BE2C (cell line): ENCODE measurements around the gene SUN5.
"Not testable (repeated sequence)": the region's sequence is repeated elsewhere in the genome, so short reads cannot be mapped to it uniquely, and the experiment has no call there.

Source experiments
- DNase-seq: peaks from one replicate; pipeline ENCODE4 v3.0.0-alpha.2; 2020
- H3K27me3 ChIP-seq: fragments of 250-450 bp; sonication (Bioruptor Pico); 2 replicates; pipeline ENCODE4 v1.5.1; 2020; ENCODE audit warnings: mild to moderate bottlenecking
- H3K36me3 ChIP-seq: fragments of 250-450 bp; sonication (Bioruptor Pico); 2 replicates; pipeline ENCODE4 v1.5.1; 2020; ENCODE audit warnings: mild to moderate bottlenecking
- H3K4me1 ChIP-seq: fragments of 250-450 bp; sonication (Bioruptor Pico); 2 replicates; pipeline ENCODE4 v1.5.1; 2020
- H3K4me3 ChIP-seq: 2 replicates; pipeline ENCODE4 v1.5.1; 2011; ENCODE audit warnings: low read depth, low read length
- H3K9me3 ChIP-seq: fragments of 250-450 bp; sonication (Bioruptor Pico); 2 replicates; pipeline ENCODE4 v1.5.1; 2020
- TF ChIP-seq, protein P1 (sequence below): IDR thresholded peaks from 2 replicates; pipeline ENCODE4 v1.5.1; 2012; ENCODE audit warnings: mild to moderate bottlenecking, low read depth, low read length

The SUN5 gene

GRCh38 chr20:32963176-32963575 lies 41.1 kb downstream of the SUN5 start:
- no peak overlapping the region for H3K4me3 ChIP-seq
- no peak for DNase-seq
- no peaks in the 10 kb centered on the region for H3K36me3 ChIP-seq
- TF ChIP-seq, protein P1, sequence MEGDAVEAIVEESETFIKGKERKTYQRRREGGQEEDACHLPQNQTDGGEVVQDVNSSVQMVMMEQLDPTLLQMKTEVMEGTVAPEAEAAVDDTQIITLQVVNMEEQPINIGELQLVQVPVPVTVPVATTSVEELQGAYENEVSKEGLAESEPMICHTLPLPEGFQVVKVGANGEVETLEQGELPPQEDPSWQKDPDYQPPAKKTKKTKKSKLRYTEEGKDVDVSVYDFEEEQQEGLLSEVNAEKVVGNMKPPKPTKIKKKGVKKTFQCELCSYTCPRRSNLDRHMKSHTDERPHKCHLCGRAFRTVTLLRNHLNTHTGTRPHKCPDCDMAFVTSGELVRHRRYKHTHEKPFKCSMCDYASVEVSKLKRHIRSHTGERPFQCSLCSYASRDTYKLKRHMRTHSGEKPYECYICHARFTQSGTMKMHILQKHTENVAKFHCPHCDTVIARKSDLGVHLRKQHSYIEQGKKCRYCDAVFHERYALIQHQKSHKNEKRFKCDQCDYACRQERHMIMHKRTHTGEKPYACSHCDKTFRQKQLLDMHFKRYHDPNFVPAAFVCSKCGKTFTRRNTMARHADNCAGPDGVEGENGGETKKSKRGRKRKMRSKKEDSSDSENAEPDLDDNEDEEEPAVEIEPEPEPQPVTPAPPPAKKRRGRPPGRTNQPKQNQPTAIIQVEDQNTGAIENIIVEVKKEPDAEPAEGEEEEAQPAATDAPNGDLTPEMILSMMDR: no peak
- H3K9me3 ChIP-seq: no peaks in the 10 kb centered on the region
- H3K4me1 ChIP-seq: no peaks in the 10 kb centered on the region
- no peaks in the 10 kb centered on the region; the same call in 1 of the 2 replicates for H3K27me3 ChIP-seq

DNA sequence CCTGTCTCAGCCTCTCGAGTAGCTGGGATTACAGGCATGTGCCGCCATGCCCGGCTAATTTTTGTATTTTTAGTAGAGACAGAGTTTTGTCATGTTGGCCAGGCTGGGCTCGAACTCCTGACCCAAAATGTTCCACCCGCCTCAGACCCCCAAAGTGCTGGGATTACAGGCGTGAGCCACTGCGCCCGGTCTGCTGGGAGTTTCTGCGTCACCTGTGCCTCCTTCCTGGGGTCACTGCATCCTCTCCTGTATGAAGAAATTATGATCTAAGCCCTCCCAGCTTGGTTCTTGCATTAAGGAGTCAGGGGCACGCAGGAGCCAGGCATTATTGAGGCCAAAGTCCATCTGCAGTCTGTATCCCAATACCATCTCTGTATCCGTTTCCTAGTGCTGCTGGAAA lies 41.6 kb downstream of the SUN5 start:
- not testable (repeated sequence) for DNase-seq, H3K4me3 ChIP-seq, H3K4me1 ChIP-seq, H3K9me3 ChIP-seq, H3K27me3 ChIP-seq, H3K36me3 ChIP-seq

GRCh38 chr20:32962053-32962452 lies 42.2 kb downstream of the SUN5 start:
- no peak for DNase-seq
- Histone ChIP-seq H3K36me3 (no peaks in the 10 kb centered on the region), H3K27me3 (no peaks in the 10 kb centered on the region; the same call in 1 of the 2 replicates), H3K9me3 (no peaks in the 10 kb centered on the region), H3K4me1 (no peaks in the 10 kb centered on the region), H3K4me3 (no peak overlapping the region)
- TF ChIP-seq, protein P1: no peak

DNA sequence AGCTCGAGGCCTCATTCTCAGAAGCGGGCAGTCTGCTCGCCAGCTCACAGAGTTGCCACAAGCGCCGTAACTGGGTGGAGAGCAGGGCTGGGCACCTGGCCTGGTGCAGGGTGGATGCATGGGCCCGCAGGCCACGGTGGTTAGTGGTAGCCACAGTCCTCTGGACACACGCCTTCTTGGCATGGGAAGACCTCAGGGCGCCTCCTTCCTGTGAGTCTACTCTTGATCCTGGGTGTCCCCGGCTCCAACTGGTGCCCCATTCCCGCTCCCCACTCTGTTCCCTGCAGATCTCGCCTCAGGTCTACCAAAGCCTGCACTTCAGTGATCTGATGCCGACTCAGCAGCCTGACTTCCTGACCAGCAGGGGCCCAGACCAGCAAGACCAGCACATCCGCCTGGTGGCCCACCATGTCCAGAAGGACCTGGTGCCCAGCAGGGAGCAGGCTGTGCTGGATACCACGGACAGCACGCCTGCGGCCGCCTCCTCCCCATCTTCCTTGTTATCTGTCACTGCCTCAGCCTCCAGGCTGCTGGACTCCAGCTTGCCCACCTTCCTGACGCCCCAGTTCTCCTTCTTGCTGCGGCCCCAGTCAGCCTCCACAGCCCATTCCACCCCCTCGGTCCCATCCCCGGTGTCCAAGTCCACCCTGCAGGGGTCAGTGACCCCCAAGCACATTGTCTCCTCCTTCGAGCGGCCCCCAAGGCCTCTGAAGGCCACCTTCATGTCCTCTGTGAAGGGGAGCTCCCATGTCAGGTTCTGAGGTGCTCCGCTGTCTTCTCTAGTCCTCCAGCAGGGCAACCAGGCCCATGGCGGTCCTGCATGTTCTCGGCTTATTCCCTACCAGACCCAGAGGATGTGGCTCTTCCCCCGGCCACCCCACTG lies 43.1 kb downstream of the SUN5 start:
- Histone ChIP-seq H3K4me1 (no peaks in the 10 kb centered on the region), H3K4me3 (no peak overlapping the region), H3K36me3 (no peaks in the 10 kb centered on the region), H3K27me3 (no peaks in the 10 kb centered on the region; the same call in 1 of the 2 replicates), H3K9me3 (no peaks in the 10 kb centered on the region)
- TF ChIP-seq, protein P1: no peak
- DNase-seq: no peak

DNA sequence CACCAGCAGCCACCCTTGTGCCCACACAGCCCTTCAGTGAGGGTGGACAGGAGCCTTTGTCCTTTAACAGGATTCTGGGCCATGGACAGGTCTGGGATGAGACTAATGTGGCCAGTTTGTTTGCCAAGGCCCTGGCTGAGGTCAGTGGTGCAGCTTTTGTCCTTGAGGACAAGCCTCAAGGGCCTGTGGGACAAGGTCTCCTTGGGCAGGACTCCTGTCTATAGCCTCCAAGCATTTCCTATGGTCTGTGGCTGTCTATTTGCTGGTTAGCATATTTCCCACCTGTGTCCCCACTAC lies 44.1 kb downstream of the SUN5 start:
- Histone ChIP-seq H3K9me3 (no peaks in the 10 kb centered on the region; the same call in 1 of the 2 replicates), H3K27me3 (no peaks in the 10 kb centered on the region; the same call in 1 of the 2 replicates), H3K36me3 (no peaks in the 10 kb centered on the region), H3K4me1 (no peaks in the 10 kb centered on the region), H3K4me3 (no peak overlapping the region)
- TF ChIP-seq, protein P1: no peak
- no peak for DNase-seq

GRCh38 chr20:32959351-32960221 lies 44.6 kb downstream of the SUN5 start:
- no peak for DNase-seq
- no peak overlapping the region for H3K4me3 ChIP-seq
- no peaks in the 10 kb centered on the region; the same call in 1 of the 2 replicates for H3K9me3 ChIP-seq
- no peaks in the 10 kb centered on the region for H3K36me3 ChIP-seq
- no peaks in the 10 kb centered on the region for H3K4me1 ChIP-seq
- no peaks in the 10 kb centered on the region; the same call in 1 of the 2 replicates for H3K27me3 ChIP-seq
- TF ChIP-seq, protein P1: no peak
